ENCODE results near the gene ENPP1.
"Not testable (repeated sequence)": the region's sequence is repeated elsewhere in the genome, so short reads cannot be mapped to it uniquely, and the experiment has no call there.

ENPP1 gene

DNA sequence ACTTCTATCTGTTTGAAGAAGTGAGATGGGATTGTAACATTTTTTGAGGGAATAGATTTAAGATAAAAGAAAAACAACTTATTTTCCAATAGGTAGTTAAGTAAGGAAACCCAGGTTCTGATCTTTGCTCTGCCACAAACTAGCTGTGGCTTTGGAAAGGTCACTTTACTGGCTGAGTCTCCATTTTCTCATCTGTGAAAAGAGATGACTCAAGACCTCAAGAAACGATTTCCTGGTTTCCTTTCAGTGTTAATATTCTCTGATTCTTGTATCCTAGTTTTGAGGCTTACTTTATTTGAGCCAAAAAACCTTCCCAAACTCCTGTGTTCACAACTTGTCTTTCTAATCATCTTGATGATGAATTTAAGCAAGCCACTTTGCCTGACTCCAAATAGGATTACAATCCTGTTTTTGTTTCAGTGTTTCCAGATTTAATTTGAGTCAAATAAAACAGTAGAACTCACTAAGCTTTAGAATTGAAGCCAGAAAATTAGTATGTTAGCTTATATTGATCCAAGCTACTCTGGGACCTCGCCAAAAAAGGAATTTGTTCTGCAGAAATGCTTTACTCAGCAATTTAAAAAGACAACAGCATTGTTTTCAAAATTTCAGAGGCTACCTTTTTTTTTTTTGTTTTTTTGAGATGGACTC lies 51.1 kb downstream of the ENPP1 start:
- H3K4me3 ChIP-seq (ENCODE audit: low read depth, low read length) = no peak overlapping the region
- TF ChIP-seq, protein P1, sequence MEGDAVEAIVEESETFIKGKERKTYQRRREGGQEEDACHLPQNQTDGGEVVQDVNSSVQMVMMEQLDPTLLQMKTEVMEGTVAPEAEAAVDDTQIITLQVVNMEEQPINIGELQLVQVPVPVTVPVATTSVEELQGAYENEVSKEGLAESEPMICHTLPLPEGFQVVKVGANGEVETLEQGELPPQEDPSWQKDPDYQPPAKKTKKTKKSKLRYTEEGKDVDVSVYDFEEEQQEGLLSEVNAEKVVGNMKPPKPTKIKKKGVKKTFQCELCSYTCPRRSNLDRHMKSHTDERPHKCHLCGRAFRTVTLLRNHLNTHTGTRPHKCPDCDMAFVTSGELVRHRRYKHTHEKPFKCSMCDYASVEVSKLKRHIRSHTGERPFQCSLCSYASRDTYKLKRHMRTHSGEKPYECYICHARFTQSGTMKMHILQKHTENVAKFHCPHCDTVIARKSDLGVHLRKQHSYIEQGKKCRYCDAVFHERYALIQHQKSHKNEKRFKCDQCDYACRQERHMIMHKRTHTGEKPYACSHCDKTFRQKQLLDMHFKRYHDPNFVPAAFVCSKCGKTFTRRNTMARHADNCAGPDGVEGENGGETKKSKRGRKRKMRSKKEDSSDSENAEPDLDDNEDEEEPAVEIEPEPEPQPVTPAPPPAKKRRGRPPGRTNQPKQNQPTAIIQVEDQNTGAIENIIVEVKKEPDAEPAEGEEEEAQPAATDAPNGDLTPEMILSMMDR (IDR thresholded peaks at IDR 0.05; ENCODE audit: low read depth, low read length, missing control alignments) = no peak
- no peak for DNase-seq (ENCODE audit: low read depth)

DNA sequence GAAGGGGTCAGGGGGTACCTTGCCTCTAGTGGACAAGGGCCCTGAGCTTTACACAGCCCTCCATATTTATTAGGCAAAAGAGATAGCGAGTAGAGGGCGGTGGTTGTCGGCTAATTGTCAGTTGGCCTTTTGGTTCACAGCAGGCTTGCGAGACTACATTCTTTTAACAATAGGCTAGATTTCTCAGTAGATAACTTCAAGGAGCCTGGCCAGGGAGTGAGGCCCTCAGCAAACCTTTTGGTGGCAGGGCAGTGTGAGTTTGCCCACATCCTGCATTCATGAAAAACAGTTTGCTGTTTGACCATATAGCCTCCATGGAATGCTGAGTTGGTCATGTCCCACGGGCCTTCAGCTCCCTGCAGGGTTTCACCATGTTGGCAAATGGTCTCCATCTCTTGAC lies 51.8 kb downstream of the ENPP1 start:
- not testable (repeated sequence) for DNase-seq (ENCODE audit: low read depth)

DNA sequence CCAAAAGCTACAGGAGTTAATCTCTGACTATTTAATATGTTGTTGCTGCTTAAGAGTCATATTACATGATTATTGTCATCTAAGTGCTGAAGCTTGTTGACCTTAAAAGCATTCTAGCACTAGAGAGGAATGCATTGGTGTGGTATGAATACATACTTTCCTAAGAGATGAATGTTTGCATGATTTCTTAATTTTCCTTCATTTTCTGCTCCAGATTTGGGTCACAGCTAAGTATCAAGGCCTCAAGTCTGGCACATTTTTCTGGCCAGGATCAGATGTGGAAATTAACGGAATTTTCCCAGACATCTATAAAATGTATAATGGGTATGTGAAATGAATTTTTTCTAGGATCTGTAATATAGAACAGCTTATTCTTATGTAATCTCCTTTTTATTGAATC lies 53.6 kb downstream of the ENPP1 start:
- TF ChIP-seq, protein P1 (IDR thresholded peaks at IDR 0.05; ENCODE audit: low read depth, low read length, missing control alignments) = no peak
- DNase-seq (ENCODE audit: low read depth) = no peak
- H3K4me3 ChIP-seq (ENCODE audit: low read depth, low read length) = no peak overlapping the region

More for the DNA sequence above, 51.8 kb downstream of the ENPP1 start:
- H3K4me3 ChIP-seq (ENCODE audit: low read depth, low read length) = not testable (repeated sequence)

DNA sequence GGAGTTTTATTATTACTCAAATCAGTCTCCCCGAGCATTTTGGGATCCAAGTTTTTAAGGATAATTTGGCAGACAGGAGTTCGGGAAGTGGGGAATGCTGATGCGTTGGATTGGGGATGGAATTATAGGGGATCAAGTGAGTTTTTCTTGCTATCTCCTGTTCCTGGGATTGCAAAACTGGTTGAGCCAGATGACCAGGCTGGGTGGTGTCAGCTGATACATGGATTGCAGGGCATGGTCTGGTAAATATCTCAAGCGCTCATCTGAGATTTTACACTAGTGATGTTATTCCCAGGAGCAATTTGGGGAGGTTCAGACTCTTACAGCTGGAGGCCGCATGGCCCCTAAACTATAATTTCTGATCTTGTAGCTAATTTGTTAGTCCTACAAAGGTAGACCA lies 54.7 kb downstream of the ENPP1 start:
- no peak overlapping the region for H3K4me3 ChIP-seq (ENCODE audit: low read depth, low read length)
- TF ChIP-seq, protein P1 (IDR thresholded peaks at IDR 0.05; ENCODE audit: low read depth, low read length, missing control alignments) = no peak
- no peak for DNase-seq (ENCODE audit: low read depth)

DNA sequence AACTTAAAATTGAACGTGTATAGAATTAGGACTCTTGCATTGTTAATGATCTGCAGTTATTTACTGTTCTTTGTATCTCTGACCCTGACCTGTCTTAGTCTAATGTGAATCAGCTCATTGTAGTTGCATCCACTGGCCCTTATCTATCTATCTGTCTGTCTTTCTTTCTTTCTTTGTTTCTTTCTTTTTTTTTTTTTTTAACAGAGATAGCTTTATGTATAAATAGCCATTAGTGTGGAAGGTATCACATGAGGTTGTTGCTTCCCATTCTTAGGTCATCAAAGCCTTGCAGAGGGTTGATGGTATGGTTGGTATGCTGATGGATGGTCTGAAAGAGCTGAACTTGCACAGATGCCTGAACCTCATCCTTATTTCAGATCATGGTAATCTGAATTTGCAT lies 59.9 kb downstream of the ENPP1 start:
- H3K4me3 ChIP-seq (ENCODE audit: low read depth, low read length) = no peak overlapping the region
- TF ChIP-seq, protein P1 (IDR thresholded peaks at IDR 0.05; ENCODE audit: low read depth, low read length, missing control alignments) = no peak
- DNase-seq (ENCODE audit: low read depth) = no peak

DNA sequence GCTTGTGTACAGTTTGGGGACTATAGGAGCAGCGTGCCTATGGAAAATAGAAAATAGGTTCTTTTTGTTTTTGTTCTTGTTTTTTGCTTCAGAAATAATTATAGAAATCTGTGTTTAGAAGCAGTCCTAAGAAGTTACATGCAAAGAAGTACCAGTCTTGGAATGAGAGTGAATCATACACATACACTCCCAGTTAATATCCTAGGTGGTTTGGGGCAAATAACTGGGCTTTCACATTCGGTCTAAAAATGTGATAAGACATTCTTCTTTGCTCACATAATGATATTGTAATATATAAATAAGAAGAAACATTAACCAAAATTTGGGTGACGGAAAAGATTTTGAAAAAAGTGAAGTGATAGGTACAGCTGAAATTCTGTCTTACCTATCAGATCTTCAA lies 61.0 kb downstream of the ENPP1 start:
- TF ChIP-seq, protein P1 (IDR thresholded peaks at IDR 0.05; ENCODE audit: low read depth, low read length, missing control alignments) = no peak
- H3K4me3 ChIP-seq (ENCODE audit: low read depth, low read length) = no peak overlapping the region
- no peak for DNase-seq (ENCODE audit: low read depth)

DNA sequence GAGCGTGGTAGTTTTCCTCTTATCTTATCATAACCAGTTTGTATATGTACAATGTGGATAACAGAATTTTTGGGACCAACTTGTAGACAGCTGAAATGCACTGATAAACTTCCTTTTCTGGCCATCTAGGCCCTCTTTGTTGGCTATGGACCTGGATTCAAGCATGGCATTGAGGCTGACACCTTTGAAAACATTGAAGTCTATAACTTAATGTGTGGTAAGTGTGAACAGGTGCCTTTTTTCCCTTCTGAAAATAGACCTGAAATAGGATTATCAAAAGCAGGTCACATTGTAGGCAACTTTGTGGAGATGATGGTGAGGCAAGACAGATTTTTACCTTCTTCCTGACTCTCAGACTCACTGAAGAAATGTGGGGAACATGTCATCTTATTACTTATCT lies 67.8 kb downstream of the ENPP1 start:
- DNase-seq (ENCODE audit: low read depth) = no peak
- no peak overlapping the region for H3K4me3 ChIP-seq (ENCODE audit: low read depth, low read length)
- TF ChIP-seq, protein P1 (IDR thresholded peaks at IDR 0.05; ENCODE audit: low read depth, low read length, missing control alignments) = no peak
